ENCODE data around the gene TAOK1.

Gene TAOK1

DNA sequence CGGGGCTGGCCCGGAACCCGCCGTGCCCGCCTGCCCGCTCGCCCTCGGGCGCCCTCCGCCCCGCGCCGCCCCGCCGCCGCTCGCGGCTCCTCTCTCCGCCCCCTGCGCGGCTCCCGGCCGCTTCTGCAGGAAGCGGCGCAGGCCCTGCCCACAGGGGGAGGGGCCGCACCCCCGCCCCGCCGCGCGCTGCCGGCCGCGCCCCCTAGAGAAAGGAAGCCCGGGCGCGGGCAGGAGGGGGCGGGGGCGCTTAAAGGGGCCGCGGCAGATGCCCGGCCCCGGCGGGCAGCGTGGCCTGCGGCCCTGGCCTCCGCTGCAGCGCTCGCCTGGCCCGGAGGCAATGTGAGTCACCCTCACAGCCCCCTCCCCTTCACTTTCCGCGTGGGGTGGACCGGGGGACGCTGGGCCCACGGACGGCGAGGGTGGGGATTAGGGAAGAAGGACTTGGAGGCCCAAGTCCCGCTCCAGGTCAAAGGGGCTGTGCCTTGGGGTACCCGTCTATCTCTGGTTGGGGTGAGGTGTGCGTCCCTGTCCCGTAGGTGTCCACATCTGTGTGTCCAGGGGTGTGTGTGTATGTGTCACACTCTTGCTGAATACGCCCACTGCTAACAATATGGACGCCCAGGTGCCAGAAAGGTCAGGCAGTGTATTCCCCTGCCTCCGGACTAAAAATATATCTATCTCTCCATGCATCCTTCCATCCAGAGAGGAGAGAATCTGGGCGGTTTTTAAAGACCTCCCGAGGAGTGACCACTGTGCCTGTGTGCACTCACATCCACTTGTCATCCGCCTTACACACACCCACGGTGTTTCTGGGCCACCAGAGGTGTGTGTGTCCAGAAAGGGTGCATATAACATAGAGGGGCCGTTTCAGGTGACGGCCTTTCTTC is 199.6 kb downstream of the TAOK1 start, which contains the start of gene GIT1:
TSS of gene GIT1 (minus strand) at position 125 of the 887 bp plus-strand sequence. CDS start 270 bp downstream, outside the sequence.
- CTCF ChIA-PET, result interaction anchor here (1.8 to 5.0 kb wide), 2 partner anchors 10 to 27 kb away, joined by 8 to 71 read pairs; no protein-coding TSS in a partner anchor
- Histone ChIP-seq H3K36me3 (ENCODE audit: control insufficient read depth in 4 of 4, insufficient read depth in 4 of 4, low read length in 3 of 4) (no peaks in the 10 kb centered on the region), H3K9me3 (ENCODE audit: control extremely low read depth in 1 of 5, control insufficient read depth in 4 of 5, insufficient read depth in 2 of 5, low read depth in 1 of 5, low read length in 4 of 5) (no peaks in the 10 kb centered on the region), H3K27ac (ENCODE audit: insufficient read depth in 1 of 2, low read depth in 1 of 2, low read length in 2 of 2, poor library complexity in 1 of 2, severe bottlenecking in 2 of 2) (peak within 1 kb of the TSS in 1 of 2 experiments; percentile 54), H3K27me3 (replicated peaks in 2 of 5; ENCODE audit: control insufficient read depth in 4 of 5, insufficient read depth in 5 of 5, low read length in 4 of 5) (no peaks in the 10 kb centered on the region), H3K4me1 (ENCODE audit: control extremely low read depth in 1 of 4, control insufficient read depth in 4 of 4, insufficient read depth in 4 of 4, low read length in 3 of 4) (peaks cover 4 to 86% (median 85%) of the 10 kb centered on the region in 4 experiments), H3K4me3 (ENCODE audit: control insufficient read depth in 1 of 7, extremely low read depth in 1 of 7, insufficient read depth in 4 of 7, low read depth in 2 of 7, low read length in 6 of 7) (peak within 1 kb of the TSS; percentile 56 to 90 (median 78))
- peak; percentile 81 to 90 (median 88) for DNase-seq
- 6% methylated on average over 30 of the region's 70 CpGs for WGBS (ENCODE audit: insufficient coverage)
- POLR2A ChIA-PET, result no interaction called here

DNA sequence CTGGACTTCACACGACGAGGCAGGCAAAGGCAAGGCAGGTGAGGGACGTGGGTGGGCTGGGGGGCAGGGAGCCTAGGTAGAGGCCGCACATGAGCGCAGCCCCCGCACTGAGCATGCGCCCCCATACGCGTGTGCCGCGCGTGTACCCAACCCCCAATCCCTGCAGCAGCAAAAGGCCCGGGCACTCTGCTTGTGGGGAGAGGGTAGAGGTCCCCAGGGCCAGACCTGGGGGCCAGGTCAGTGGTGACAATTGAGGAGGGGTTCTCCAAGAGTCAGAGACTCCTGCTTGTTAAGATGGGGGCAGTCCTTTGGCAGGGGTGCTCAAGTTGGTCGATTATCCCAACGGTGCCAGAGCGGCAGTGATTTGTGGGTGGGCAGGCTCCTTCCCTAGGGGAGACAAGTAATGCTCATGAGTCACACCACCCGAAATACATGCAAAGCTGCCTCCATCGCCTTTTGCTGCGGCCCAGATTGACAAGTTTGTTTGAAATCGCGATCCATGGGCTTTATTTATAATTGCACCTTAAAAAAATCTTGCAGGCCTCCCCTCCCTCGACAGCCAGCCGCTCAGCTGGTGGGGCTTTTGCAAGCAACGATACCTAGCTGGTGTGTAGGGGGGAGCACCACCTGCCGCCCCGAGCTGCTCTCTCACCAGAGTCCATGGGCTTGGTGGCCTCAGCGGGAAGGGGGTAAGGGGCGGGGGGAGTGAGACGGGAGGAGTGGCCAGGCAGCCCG is 200.4 kb downstream of the TAOK1 start:
- Histone ChIP-seq H3K36me3 (ENCODE audit: control insufficient read depth in 4 of 4, insufficient read depth in 4 of 4, low read length in 3 of 4) (no peaks in the 10 kb centered on the region), H3K27me3 (replicated peaks in 2 of 5; ENCODE audit: control insufficient read depth in 4 of 5, insufficient read depth in 5 of 5, low read length in 4 of 5) (no peaks in the 10 kb centered on the region), H3K9me3 (ENCODE audit: control extremely low read depth in 1 of 5, control insufficient read depth in 4 of 5, insufficient read depth in 2 of 5, low read depth in 1 of 5, low read length in 4 of 5) (no peaks in the 10 kb centered on the region), H3K4me1 (ENCODE audit: control extremely low read depth in 1 of 4, control insufficient read depth in 4 of 4, insufficient read depth in 4 of 4, low read length in 3 of 4) (peaks cover 4 to 79% (median 77%) of the 10 kb centered on the region in 4 experiments), H3K27ac (ENCODE audit: insufficient read depth in 1 of 2, low read depth in 1 of 2, low read length in 2 of 2, poor library complexity in 1 of 2, severe bottlenecking in 2 of 2) (peak overlapping the region in 1 of 2 experiments; percentile 54), H3K4me3 (ENCODE audit: control insufficient read depth in 1 of 7, extremely low read depth in 1 of 7, insufficient read depth in 4 of 7, low read depth in 2 of 7, low read length in 6 of 7) (peak overlapping the region in 6 of 7 experiments; percentile 64 to 90 (median 78))
- POLR2A ChIA-PET, result interaction anchor here (0.6 kb wide), 1 partner anchor 27 kb away, joined by 3 read pairs; no protein-coding TSS in a partner anchor
- DNase-seq, result peak in 1 of 3 donors; percentile 45
- 43% methylated on average over 27 of the region's 30 CpGs for WGBS (ENCODE audit: insufficient coverage)
- CTCF ChIA-PET, result interaction anchor here (0.8 to 5.0 kb wide), 6 partner anchors 13 to 56 kb away, joined by 3 to 137 read pairs (median 4); no protein-coding TSS in a partner anchor

DNA sequence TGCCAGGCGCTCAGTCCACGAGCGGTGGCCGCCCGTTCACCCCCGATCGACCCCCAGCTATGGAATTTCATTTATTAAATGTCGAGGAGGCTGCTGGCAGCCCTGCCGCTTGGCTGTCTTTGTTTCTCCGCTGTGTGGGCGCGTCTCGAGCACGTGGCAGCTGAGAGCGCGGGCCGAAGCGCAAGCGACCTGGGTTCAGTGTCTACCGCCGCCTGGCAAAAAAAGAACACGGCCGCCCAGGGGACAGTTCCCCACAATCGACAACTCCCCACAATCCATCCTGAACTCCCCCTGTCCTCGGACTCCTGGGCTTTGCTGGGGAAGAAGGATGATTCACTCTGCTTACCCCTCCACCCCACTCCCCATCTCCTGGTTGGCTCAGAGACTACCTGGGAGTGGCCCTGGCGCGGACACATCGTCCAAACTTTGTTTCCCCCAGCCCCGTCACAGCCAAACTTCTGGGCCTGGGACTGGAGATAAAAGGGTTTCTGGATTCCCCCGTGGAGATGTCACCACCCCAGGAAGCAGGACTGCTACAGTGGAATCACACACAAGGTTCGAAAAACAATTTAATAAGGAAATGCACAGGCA is 201.1 kb downstream of the TAOK1 start:
- Histone ChIP-seq H3K9me3 (ENCODE audit: control extremely low read depth in 1 of 5, control insufficient read depth in 4 of 5, insufficient read depth in 2 of 5, low read depth in 1 of 5, low read length in 4 of 5) (no peaks in the 10 kb centered on the region), H3K27me3 (replicated peaks in 2 of 5; ENCODE audit: control insufficient read depth in 4 of 5, insufficient read depth in 5 of 5, low read length in 4 of 5) (no peaks in the 10 kb centered on the region), H3K27ac (ENCODE audit: insufficient read depth in 1 of 2, low read depth in 1 of 2, low read length in 2 of 2, poor library complexity in 1 of 2, severe bottlenecking in 2 of 2) (no peak overlapping the region), H3K36me3 (ENCODE audit: control insufficient read depth in 4 of 4, insufficient read depth in 4 of 4, low read length in 3 of 4) (no peaks in the 10 kb centered on the region), H3K4me1 (ENCODE audit: control extremely low read depth in 1 of 4, control insufficient read depth in 4 of 4, insufficient read depth in 4 of 4, low read length in 3 of 4) (peaks cover 4 to 74% (median 72%) of the 10 kb centered on the region in 4 experiments), H3K4me3 (ENCODE audit: control insufficient read depth in 1 of 7, extremely low read depth in 1 of 7, insufficient read depth in 4 of 7, low read depth in 2 of 7, low read length in 6 of 7) (peak overlapping the region in 6 of 7 experiments; percentile 30 to 90 (median 57))
- ChIA-PET CTCF (interaction anchor here (0.7 to 5.0 kb wide), 11 partner anchors 9 to 215 kb away, joined by 3 to 137 read pairs (median 5); no protein-coding TSS in a partner anchor), POLR2A (interaction anchor here (0.6 to 1.0 kb wide), 3 partner anchors 22 to 27 kb away, joined by 3 to 6 read pairs (median 3); no protein-coding TSS in a partner anchor)
- DNase-seq, result peak in 2 of 3 donors; percentile 50 to 65
- 0% methylated on average over 21 of the region's 31 CpGs for WGBS (ENCODE audit: insufficient coverage)

- ChIA-PET CTCF (interaction anchor here (0.7 to 5.0 kb wide), 12 partner anchors 9 to 222 kb away, joined by 3 to 137 read pairs (median 5); no protein-coding TSS in a partner anchor), POLR2A (interaction anchor here (0.9 to 1.4 kb wide), 3 partner anchors 22 to 26 kb away, joined by 3 to 6 read pairs (median 3); partner anchors contain the start of gene ABHD15)
- peak overlapping the region in 5 of 7 experiments; percentile 30 to 90 (median 73) for H3K4me3 ChIP-seq (ENCODE audit: control insufficient read depth in 1 of 7, extremely low read depth in 1 of 7, insufficient read depth in 4 of 7, low read depth in 2 of 7, low read length in 6 of 7)
- no peaks in the 10 kb centered on the region for H3K36me3 ChIP-seq (ENCODE audit: control insufficient read depth in 4 of 4, insufficient read depth in 4 of 4, low read length in 3 of 4)
- peak; percentile 76 to 80 (median 79) for DNase-seq
- H3K27ac ChIP-seq (ENCODE audit: insufficient read depth in 1 of 2, low read depth in 1 of 2, low read length in 2 of 2, poor library complexity in 1 of 2, severe bottlenecking in 2 of 2), result no peak overlapping the region
- WGBS (ENCODE audit: insufficient coverage), result 56% methylated on average over 7 of the region's 25 CpGs
- peaks cover 0 to 1% (median 0%) of the 10 kb centered on the region in 5 experiments for H3K27me3 ChIP-seq (replicated peaks in 2 of 5; ENCODE audit: control insufficient read depth in 4 of 5, insufficient read depth in 5 of 5, low read length in 4 of 5)
- H3K9me3 ChIP-seq (ENCODE audit: control extremely low read depth in 1 of 5, control insufficient read depth in 4 of 5, insufficient read depth in 2 of 5, low read depth in 1 of 5, low read length in 4 of 5), result no peaks in the 10 kb centered on the region
- H3K4me1 ChIP-seq (ENCODE audit: control extremely low read depth in 1 of 4, control insufficient read depth in 4 of 4, insufficient read depth in 4 of 4, low read length in 3 of 4), result peaks cover 4 to 68% (median 66%) of the 10 kb centered on the region in 4 experiments
Observed at GRCh38 chr17:29591737-29592608, 201.8 kb downstream of the TAOK1 start.

DNA sequence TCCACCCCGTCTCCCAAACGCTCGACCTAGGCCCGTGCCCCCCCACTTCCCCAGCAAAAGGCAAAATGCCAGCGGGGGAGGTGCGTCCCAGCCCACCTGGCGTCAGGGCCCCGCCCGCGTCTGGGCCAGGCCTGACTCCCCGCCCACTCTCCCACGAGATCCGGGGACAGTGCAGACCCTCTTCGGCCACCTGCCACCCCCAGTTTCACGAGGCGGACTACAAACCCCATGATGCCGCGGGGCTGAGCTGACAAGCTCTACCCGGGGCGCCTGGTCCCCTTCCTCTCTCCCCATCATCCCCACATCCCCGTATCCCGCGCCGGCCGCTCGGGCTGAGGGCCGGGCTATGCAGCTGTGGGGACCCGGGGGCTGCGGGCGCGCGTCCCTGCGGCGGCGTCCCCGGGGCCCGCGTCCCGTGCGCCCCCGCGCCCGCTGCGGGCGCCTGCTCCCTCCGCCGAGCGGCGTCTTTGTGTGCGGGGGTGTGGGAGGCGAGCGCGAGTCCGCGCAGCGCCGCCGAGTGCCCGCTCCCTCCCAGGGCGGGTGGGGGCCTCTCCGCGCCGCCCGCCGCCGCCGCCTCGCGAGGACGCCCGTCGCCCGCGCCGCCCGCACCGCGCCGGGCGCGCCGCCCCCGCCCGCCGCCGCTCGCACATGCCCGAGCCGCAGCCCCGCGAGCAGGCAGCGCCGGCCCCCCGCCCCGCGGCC is 202.8 kb downstream of the TAOK1 start, which contains the start of gene ANKRD13B:
TSS of gene ANKRD13B (plus strand) at position 283 of the 702 bp plus-strand sequence. CDS start 490 bp downstream, outside the sequence.
- Histone ChIP-seq H3K9me3 (ENCODE audit: control extremely low read depth in 1 of 5, control insufficient read depth in 4 of 5, insufficient read depth in 2 of 5, low read depth in 1 of 5, low read length in 4 of 5) (no peaks in the 10 kb centered on the region), H3K36me3 (ENCODE audit: control insufficient read depth in 4 of 4, insufficient read depth in 4 of 4, low read length in 3 of 4) (no peaks in the 10 kb centered on the region), H3K4me1 (ENCODE audit: control extremely low read depth in 1 of 4, control insufficient read depth in 4 of 4, insufficient read depth in 4 of 4, low read length in 3 of 4) (peaks cover 4 to 57% (median 56%) of the 10 kb centered on the region in 4 experiments), H3K4me3 (ENCODE audit: control insufficient read depth in 1 of 7, extremely low read depth in 1 of 7, insufficient read depth in 4 of 7, low read depth in 2 of 7, low read length in 6 of 7) (peak within 1 kb of the TSS; percentile 59 to 90 (median 67)), H3K27ac (ENCODE audit: insufficient read depth in 1 of 2, low read depth in 1 of 2, low read length in 2 of 2, poor library complexity in 1 of 2, severe bottlenecking in 2 of 2) (no peak within 1 kb of the TSS), H3K27me3 (replicated peaks in 2 of 5; ENCODE audit: control insufficient read depth in 4 of 5, insufficient read depth in 5 of 5, low read length in 4 of 5) (peaks cover 0 to 1% (median 0%) of the 10 kb centered on the region in 5 experiments)
- under 1% methylated on average over 56 of the region's 96 CpGs for WGBS (ENCODE audit: insufficient coverage)
- CTCF ChIA-PET, result interaction anchor here (1.0 to 5.0 kb wide), 9 partner anchors 8 to 184 kb away, joined by 4 to 137 read pairs (median 8); no protein-coding TSS in a partner anchor
- peak in 2 of 3 donors; percentile 21 to 50 for DNase-seq
- POLR2A ChIA-PET, result interaction anchor here (1.4 kb wide), 1 partner anchor 26 kb away, joined by 3 read pairs; the partner anchor contains the start of gene ABHD15
